ENCODE results near the gene ROMO1.
"Not testable (repeated sequence)": the region's sequence is repeated elsewhere in the genome, so short reads cannot be mapped to it uniquely, and the experiment has no call there.

ROMO1 gene

DNA sequence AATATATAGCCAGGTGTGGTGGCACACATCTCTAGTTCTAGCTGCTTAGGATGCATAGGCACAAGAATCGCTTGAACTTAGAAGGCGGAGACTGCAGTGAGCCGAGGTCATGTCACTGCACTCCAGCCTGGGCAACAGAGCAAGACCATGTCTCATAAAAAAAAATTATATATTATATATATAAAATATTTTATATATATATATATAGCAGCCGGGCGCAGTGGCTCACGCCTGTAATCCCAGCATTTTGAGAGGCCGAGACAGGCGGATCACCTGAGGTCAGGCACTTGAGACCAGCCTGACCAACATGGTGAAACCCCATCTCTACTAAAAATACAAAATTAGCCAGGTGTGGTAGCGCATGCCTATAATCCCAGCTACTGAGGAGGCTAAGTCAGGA is 13.8 kb upstream of the ROMO1 start:
- not testable (repeated sequence) for DNase-seq

DNA sequence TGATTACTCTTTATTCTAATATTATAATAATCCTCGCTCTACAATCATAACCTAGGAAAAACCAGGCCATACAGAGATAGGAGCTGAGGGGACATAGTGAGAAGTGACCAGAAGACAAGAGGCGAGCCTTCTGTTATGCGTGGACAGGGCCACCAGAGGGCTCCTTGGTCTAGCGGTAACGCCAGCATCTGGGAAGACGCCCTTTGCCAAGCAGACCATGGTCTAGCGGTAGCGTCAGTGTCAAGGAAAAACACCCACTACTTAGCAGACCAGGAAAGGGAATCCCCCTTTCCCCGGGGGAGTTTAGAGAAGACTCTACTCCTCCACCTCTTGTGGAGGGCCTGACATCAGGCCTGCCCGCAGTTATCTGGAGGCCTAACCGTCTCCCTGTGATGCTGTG is 12.3 kb upstream of the ROMO1 start:
- DNase-seq = not testable (repeated sequence)

DNA sequence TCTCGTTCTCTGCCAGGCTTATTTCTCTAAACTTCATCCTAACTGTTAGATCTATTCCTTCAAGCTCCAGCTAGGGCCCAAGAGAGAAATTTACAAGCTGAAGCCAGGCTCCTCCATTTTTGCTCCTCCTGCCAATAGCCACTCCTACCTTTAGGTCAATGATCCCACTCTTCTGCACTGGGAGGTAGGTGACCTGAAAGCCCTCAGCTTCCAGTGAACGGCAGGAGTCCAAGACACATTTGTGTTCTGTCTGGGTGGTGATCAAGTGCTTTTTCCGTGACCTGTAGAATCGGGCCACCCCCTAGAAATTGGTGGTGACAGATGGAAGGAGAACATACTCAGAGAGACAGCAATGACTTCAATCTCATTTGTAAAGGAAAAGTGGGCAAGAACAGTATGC is 8.9 kb upstream of the ROMO1 start:
- DNase-seq = no peak

DNA sequence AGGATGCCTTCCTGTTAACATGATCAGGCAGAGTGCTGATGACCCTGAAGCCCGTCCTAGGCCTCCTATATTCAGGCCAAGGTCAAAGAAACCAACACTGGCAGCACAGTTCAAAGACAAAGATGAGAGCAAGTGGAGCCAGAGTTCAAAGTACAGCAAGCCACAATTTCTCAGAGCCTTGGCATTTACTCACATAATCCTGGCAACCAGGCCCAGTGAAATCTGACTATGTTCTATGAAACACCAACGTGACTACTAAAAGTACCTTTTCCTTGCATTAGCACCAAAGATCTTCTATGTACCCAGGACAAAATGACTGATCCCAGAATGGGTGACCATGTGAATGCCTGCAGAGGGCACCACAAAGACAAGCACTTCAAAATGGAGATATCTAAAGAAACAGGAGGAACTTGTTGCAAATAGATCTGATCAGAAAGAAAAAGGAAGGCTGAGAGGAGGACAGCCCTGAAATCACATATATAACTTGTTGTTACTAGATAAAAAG is 3.9 kb upstream of the ROMO1 start:
- no peak for DNase-seq

DNA sequence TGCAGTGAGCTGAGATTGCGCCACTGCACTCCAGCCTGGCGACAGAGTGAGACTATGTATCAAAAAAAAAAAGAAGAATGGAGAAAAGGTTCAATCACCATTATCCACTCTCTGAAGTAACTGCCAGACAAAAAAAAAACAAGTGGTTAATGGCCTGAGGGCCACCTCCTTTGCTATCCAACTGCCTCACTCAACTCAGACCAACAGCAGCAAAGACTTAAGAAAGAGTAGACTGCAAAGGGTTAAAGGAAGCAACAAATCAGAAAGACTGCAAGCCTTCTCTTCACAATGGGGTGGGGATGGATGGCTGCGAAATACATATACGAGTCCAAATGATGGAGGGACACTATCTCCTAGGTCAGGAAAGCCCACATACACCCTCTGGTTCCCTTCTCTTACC is 3.2 kb upstream of the ROMO1 start:
- no peak for DNase-seq

DNA sequence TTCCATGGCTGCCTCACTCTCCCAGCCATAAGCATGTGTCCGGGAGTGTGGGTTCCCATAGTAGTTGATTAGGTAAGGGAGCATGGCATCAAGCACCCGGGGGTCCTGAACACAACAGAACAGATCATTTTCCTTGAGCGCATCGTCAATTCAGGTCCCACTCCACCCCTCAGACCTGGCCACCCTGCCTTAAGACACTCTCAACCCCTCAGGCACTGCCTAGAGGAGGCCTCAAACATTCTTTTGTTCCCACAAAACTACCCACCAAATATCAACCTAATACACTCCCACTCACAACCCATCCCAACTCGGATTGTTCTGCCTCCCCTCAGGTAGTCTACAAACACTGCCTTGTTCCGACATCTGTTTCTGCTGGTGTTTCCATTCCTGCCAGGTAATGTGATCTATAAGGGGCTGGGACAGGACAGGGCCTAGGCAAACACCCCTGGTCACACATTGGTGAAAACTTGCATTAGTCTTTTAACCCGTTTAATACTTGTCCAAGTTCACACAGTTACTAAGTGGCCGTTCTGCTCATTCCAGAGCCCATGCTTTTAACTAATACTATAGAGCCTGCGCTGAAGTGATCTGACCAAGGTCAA is 1.4 kb upstream of the ROMO1 start:
- DNase-seq = no peak

DNA sequence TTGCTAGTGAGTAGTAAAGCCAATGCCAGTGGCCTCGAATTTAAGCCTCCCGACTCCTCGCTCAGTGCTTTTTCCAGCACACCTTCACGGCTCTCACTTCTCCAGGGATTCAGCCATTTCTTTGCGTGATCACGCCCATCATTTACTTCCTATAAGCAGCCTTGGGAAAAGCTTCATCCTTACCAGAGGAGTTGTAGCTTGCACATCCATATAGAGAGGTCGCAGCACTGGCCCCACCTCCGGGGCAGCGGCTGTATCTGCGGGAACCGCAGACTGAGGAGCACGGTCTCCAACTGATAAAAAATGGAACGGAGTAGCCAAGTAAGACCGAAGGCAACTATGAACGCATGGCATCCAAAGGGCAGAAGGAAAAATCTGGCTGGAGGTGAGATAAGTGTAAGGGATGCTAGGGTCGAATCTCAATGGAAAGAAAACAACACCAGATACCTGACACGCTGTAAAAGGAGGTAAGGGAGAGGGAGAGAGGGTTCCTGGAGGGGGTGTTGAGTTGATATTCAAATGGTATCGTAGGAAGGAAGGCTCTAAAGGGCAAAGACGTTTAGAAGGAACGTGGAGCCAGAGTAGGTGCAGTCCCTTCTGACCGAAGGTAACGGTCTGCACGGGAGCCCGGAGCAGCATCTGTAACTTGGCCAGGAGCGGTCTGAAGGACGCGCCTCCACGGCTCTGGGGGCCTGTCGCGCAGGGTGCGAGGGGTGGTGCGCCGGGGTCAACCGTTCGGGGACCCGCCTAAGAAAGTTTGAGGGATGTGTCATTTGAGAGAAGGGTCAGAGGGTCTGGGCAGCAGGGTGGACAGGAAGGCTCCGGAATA is 693 bp upstream of the ROMO1 start:
- DNase-seq = peak; percentile 65

DNA sequence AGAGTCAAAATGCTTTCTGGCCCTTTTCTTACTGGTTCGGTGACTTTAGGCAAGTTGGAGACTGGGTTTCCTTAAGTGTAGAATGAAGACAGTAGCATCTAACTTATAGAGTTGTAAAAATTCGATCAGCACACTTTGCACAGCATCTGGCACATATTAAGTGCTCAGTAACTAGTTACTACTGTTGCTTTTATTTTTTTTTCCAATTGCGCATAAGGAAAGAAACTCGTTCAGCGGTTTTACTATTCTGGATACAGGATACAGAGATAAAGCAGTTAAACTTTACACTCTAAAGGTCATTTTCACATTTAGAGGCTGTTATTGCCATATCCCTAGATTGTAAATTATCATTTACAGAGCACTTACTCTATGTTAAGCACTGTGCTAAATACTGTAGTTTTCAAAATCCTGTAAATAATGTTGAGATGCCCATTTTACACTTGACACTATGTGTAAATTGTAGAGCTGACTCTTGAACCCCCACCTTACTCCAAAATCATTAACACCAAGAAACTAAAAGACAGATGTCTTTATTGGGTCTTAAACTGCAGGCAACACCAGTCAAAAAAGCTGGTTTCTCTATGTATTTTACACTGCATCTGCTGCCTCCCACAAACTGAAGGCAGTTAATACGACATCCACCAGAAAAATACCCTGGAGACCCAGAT is 886 bp downstream of the ROMO1 start:
- DNase-seq = peak; percentile 19

DNA sequence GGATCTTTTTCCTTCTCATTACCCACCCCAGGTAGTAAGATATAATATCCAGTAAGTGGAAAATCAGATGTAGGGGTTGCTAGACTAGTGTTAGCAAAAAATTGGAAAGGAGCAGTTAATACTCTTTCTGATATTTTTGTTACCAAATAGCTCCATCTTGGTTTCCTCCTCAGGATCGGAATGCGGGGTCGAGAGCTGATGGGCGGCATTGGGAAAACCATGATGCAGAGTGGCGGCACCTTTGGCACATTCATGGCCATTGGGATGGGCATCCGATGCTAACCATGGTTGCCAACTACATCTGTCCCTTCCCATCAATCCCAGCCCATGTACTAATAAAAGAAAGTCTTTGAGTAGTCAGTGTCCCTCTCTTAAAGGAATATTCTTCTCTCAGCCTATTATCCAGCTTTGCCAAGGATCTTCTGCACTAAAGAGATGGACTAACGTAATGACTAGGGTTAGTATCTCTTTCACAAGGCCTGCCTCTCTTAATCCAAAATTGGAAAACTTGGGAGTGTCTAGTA is 1.5 kb downstream of the ROMO1 start:
- no peak for DNase-seq

DNA sequence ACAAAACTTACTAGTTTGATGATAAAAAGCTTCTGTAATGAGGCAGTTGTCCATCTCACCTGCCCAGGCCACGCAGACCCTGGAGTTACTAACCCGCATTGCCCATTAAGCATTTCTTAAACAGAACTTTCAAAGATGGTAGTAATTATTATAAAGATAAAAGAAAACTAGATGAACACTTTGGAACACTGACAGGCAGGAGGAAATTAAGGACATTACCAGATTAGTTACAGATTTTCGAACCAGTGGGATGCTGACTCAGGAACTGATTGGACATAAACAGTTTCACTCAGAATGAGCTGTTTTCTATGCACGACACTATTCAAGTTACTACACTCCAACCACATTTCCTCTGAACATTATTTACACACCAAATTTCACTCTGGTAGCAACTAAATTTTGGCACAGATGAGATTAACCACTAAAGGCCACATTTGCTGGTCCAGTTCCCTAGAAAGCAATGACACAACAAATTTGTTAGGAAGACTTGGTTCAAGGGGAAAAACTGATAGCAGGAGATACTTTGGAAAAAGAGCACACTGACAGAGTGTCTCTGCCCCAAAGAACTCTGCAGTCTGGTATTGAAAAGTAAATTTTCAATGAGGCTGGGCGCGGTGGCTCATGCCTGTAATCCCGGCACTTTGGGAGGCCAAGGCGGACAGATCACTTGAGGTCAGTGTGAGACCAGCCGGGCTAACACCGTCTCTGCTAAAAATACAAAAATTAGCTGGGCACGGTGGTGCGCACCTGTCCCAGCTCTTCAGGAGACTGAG is 3.0 kb downstream of the ROMO1 start:
- DNase-seq = no peak

DNA sequence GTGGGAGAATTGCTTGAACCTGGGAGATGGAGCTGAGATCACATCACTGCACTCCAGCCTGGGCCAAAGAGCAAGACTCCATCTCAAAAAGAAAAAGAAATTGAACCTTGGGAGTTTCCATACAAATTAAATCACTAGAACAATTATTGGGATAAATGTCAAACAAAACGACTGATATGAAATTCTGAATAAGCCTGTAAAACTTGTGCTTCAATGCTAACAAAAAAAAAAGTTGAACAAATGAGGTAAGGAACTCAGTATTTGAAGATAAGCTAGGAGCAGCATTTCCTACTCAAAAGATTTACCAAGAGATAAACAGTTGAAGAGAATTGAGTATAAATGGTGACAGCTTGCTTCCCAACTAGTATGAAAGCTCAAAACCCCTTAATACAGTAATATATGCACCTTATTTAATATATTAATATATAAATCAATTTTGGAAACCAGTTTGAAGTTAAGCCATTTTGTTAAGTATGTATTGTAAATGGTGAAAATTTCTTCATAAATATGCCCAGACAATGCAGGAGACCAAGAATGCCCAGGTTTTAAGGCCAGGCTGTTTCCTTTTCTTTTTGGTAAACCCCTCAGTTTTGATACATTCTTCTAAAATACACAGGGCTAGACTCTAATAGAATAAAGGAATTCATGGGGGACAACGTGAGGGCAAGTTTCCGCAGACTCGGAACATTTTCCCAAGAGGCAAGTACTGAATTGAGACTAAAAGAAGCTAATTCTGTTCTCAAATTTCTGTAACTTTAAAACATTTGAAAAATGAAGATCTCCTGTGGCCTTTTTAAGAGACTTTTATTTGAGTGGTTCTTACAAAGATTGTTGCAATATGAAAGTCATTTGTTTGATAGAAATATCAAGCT is 3.9 kb downstream of the ROMO1 start:
- no peak for DNase-seq

DNA sequence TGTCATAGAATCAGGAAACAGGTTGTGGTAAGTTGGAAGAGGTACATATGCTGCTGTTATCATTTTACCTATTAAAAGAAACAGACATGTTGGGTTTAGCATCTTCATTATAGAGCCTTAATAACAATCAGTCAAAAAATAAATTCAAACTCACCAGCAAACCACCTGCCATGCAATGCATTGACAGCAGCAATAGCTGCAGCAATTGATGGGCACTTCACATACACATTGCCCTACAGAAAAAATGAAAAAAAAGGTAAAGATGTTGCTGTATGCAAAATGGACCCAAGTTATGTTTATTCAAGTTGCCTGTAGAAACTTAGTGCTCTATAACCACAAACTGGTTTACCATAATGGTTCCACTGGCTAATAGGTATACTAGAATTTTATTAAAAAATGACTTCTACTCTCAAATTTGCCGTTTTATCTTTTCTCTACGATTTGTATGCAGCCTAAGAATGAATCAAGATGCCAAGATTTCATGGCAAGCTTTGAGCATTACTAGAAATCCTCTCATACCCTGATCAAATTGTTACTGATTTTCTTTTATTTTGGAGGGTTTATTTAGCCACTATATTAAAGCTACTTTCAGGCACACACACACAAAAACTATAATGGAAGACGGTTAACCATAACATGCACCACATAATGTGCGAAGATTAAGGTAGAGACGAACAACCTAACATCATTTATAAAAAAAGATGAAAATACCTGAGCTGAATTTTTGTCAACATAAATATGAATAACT is 5.5 kb downstream of the ROMO1 start:
- no peak for DNase-seq

DNA sequence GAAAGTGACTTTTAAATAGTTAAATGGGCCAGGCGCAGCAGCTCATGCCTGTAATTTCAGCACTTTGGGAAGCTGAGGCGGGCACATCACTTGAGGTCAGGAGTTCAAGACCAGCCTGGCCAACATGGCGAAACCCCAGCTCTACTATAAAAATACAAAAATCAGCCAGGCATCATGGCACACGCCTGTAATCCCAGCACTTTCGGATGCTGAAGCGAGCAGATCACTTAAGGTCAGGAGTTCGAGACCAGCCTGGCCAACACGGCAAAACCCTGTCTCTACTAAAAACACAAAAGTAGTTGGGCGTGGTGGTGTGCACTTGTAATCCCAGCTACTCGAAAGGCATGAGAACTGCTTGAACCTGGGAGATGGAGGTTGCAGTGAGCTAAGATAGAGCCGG is 6.7 kb downstream of the ROMO1 start:
- DNase-seq = not testable (repeated sequence)

DNA sequence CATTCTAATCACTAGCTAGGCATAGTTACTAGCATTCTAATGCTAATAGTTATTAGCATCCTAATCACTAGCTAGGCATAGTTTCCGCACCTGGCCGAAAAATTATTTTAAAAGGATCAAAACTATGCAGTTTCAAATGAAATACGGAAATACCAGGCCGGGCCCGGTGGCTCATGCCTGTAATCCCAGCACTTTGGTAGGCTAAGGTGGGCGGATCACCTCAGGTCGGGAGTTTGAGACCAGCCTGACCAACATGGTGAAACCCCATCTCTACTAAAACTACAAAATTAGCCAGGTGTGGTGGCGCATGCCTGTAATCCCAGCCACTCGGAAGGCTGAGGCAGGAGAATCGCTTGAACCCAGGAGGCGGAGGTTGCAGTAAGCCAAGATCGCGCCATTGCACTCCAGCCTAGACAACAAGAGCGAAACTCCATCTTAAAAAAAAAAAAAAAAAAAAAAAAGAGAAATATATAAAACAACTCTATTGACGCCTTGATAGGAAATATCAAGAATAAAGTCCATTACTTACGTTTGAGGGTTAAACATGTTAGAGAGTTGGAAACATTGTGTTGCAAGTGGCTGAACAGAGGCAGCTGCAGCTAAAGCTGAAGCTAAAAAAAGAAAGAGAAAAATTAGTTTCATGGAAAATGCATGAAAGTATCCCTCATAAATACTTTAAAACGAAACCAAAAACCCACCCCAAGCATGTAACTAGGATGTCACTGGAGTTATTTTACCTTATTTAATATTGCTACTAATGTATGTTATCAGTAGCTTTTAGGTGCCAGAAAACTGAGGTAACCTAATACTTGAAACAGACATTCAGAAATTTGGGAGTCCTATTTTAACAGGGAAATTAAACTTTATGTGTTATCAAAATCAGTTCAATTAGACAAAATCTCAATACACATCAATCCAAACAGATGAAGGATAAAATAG is 7.7 kb downstream of the ROMO1 start:
- not testable (repeated sequence) for DNase-seq

DNA sequence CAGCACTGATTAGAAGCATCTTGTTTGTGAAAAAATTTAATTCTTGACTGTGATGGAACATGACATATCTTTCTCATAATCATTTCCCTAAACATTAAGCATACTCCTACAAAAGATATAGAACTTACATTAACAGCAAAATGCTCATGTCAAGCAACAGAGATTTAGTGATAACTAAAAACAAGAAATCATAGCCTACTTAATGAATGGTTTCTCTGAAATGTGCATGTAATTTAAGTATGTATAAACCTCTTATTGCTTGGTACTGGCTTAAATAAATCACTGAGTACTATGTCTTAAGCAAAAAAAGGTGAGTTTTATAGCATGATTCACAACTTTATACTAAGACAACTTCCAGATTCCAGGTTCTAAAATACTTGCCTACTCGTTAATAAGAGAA is 9.3 kb downstream of the ROMO1 start:
- no peak for DNase-seq

DNA sequence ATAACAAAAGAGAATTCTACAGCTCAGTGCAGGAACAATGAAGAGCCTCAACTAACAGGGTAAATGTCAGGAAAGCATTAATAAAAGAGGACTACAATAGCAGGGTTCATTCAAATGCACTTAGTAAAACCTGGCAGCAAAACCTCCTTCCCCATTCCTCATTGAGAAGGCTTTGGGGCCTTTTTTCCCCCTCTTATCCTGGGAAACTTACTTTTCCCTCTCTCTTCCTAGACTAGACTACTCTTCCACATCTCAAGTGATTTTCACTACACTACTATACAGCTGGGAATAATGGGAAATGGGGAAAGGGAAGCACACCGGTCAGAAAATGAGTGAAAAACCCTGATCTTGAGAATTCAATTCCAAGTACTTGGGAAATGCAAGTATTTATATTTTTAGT is 10.1 kb downstream of the ROMO1 start:
- no peak for DNase-seq

DNA sequence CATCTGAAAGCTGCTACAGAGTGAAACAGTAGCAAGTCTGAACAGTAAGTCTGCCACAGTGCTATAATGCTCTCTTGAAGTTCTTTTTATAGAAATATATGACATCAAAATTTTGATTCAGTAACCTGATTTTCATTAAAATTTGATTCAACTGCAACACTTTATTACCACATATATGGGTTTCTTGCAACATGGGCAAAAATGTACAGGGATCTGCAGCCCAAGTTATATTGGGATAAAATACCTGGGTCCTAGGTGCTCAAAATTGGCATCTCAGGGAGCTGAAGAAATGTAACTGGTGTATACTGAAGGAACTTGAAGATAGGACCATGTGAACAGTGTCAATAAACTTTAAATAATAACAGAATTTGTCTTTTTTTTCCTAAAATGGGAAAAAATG is 10.8 kb downstream of the ROMO1 start:
- DNase-seq = no peak

DNA sequence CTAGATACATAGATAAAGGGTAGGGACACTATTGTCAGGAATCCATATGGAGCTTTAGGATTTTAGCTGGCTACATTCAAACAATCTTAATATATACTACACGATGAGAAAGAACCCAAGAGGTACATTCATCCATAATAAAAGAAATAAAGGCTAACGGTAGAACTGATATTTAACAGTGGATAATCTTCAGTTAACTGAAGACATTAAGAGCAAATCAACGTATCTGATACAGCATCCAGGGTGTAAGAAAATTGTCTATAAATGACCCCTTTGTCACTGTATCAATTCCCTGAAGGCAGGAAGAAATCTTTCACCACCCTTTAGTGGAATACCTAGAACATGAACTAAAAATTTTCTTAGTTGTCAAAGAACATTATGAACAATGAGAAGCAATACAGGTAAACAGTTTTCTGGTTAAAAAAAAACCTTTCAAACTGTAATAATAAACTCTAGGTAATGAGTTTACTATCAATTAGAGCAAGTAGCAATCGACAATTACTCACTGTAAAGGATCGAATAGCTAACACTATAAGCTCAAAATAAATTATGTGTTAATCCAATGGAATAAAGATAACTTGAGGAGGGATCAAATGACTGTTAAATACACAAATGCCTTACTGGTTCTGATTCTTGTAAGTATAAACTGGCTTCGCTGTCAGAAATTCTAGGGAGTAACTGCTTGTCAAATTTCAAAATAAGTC is 11.8 kb downstream of the ROMO1 start:
- DNase-seq = no peak

DNA sequence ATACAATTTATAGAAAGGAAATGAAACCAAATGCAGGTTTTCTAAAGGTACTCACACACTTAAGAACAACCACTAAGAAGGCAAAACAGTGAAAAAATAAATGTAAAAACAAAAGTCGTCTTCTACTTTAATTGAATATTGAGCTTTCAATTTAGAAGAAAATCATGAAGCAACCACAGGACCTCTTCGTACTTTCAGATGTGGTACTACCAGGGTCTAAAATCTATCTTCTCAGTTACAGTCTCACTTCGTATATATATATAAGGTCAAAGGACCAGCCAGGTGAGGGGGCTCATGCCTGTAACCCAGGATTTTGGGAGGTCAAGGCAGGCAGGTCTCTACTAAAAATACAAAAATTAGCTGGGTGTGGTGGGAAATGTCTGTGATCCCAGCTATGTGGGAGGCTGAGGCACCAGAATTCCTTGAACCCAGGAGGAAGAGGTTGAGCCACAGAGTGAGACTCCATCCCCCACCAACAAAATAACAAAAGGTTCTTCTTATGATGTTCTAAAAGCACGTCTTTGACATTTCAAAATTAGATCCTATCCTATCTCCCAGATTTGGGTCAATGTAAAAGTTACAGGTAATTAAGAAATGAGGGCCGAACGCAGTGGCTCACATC is 12.5 kb downstream of the ROMO1 start:
- no peak for DNase-seq

Data from NCI-H2171 treated with DMSO at 0.1 percent for 48 hours (cell line).